NCI-H82 (cell line): ENCODE measurements around the gene PFKFB3.

Experiments
- DNase-seq: peaks from one replicate; lab custom pipeline; 2025; lab: John Stamatoyannopoulos, UW

The PFKFB3 gene

DNA sequence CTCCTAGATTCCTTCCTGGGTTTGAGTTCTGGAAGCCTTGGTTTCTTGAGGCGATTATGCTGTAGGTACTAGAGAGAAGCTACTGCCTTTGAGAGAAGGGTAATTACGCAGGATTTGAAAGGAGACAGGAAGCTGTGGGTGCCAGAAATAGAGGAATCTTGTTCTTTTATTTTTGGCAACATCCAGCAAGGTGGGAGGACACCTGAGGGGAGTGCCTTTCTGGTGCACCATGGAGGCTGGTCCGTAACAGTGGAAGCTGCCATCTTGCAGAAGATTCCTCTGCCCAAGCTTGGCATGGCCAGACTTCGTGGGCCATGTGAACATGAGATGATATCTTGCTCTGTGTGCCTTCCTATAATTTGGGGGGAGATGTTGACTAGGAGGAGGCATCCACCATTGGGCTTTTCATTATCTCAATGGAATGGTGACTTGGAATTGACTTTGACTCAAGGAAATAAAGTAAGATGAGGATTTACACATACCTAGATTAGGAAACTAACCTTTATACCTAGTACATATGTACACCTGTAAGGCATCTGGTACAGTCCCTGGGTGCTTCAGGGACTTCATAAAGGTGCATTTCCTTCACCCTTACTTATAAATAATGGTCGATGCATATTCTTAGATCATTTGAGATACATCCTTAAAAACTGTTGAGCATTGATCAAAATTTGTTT, 98.2 kb downstream of the PFKFB3 start:
- no peak for DNase-seq

DNA sequence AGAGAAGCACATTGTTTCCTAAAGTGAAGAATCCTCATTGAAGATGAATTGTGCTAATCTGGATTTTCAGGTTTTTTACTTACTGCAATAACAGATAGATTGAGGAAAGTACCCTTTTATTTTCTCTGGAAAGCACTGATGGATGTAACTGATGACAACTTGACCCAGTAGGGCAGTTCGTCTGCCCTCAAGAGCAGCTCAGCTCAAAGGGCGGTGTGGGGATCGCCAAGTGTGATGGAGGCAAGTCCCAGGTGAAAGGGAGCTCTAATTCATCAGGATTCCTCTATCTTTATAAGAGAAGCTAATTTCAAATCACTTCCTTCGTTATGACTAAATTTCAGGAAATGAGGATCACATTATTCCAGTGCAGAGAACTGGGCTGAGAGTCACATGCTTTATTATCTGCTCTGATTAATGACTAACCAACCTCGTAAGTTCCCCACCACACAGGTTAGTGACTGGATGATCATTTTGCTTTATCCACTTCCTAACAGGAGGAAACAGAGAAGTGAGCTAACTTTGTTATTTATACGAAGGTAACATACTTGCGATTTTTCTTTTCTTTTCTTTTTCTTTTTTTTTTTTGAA, 98.8 kb downstream of the PFKFB3 start:
- DNase-seq: no peak
